A172 (cell line): ENCODE measurements around the gene PPARG. TPM values are rescaled to one million over a fixed set of nuclear protein-coding genes. Genes with fewer than 3 reads are reported as not detected.
"Not testable (repeated sequence)": the region's sequence is repeated elsewhere in the genome, so short reads cannot be mapped to it uniquely, and the experiment has no call there.

Source experiments
- DNase-seq: peaks from one replicate; pipeline ENCODE4 v3.0.0-alpha.2; 2015; ENCODE audit warnings: low spot score
- total RNA-seq: library from RNA; depleted of rRNA; stranded (reverse); fragments of >200 nt; shearing (Covaris generic); gene quantifications from 2 replicates; pipeline ENCODE4 v1.2.3, GENCODE V29; 2014

PPARG gene
- total RNA-seq, 1 experiment from 2014 or later: 11.9 TPM

DNA sequence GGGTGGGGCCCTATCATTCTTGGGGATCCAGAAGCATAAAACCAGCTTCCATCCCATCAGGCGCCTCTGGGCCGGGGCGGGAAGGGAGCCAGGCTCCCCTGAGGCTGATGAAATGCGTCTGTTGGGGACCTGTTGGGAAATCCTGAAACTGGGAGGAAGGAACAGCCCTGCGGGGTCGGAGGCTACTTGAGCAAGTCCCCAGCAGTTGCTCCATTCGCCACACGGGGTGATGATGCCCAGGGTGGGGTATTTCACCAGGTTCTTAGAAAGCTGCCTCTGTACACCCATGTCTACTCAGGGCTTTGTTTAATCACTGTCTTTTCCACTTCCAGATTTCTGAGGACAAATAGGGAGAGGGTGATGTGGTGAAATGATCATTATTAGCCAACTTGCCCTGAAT, 170.0 kb downstream of the PPARG start:
- no peak for DNase-seq

DNA sequence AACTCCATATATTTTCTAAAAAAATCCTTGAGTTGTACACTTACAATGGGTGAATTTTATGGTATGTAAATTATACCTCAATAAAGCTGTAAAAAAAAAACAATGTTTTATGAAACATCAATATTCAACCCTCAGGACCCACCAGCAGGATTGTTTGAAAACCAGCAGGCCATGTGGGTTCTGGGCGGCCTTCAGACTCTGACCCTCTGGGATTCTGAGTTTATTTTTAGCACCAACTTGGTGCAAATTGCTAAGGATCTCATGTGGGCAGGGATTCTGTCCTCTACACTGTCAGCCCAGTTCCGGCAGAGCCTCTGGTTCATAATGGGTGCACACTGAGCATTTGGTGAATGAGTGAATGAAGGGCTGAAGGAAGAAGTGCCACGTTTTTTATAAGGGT, 171.3 kb downstream of the PPARG start:
- no peak for DNase-seq

DNA sequence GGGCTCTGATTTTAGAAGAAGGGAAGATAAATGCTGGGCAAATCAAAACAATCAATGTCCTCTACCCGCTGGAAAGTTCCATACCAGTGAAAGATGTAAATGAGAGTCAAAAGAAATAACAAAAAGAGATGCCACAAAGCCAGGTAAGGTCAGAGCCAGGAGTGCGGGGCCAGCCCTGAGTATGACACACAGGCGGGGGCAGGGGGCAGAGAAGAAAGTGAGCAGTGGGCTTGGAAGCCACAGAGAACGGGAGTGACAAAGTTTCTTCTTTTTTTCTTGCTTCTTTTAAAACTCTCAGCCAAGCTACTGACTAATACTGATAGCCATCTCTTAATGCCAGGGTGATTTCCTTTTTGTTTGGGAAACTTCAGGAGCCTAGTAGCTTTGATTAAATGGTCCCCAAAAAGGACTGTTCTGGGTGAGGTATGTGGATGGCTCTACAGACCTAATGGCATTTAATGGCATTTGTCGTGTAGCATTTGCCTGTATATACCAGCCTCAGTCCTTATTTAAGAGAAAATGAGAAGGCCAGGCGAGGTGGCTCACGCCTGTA, 172.3 kb downstream of the PPARG start:
- DNase-seq: peak; percentile 52

DNA sequence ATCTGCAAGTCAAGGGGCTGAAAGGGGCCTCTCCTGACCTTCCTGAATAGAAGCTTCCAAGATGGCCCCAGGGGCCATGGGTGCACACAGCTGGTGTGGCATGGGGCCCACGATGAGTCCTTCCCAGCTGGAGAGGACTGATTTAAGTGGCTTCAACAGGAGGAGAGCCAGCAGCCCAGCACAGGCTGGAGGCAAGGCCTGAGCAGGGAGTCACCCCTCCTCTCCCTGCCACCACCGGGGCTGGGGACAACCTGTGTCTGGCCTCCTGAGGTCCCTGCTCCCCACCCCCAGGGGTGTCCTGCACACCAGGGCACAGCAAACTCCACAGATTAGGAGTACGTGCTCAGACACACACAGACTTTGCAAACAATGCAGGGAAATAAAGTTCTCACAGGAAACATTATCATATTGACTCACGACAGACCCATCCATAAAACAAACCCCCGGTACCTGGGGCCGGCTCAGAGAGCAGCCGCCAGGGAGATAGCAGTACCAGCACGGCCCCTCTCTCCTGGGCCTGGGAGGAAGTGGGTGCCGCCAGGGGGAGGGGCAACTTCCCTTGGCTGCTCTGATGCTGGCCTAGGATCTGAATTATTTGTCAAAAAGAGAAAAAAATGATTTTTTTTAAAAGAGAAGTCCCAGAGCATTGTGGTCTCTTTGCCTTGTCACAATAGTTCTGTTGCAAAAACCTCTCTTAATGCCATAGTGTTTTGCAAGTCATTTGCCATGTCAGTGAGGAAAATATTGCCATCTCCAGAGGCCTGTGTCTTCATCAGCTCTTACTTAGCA, 173.5 kb downstream of the PPARG start:
- DNase-seq: no peak

DNA sequence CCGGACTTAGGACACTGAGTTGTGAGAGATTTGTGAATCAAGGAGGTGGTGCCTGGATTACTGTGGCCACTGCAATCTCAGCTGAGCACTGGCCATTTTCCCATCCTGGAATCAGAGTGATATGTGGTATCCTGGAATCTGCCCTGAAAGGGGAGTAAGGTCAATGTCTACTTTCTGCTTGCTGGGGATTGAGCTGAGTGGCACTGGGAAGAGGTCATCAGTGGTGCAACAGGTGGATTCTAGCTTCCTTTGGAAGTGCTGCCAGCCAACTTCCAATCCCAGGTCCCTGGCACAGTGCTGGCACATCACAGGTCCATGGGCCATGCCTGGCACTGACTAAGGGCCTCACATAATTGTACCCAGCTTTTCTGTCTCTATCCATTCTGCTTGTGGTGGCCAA, 174.8 kb downstream of the PPARG start:
- no peak for DNase-seq

DNA sequence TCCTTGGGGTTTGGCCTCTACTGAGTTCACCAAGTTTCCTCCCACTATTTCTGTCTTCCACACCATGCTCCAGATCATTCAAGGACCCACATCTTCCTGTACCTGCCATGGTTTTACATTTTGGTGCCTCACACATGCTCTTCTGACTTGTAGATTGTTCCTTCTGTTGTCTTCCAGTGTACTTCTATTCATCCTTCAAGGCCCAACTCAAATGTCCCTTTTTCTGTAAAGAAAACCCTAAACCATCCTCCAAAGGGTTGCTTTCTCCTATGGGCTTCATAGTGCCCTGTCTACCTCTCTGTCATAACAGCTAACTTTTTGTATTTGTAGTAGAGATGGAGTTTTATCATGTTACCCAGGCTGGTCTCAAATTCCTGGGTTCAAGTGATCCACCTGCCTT, 175.3 kb downstream of the PPARG start:
- no peak for DNase-seq

DNA sequence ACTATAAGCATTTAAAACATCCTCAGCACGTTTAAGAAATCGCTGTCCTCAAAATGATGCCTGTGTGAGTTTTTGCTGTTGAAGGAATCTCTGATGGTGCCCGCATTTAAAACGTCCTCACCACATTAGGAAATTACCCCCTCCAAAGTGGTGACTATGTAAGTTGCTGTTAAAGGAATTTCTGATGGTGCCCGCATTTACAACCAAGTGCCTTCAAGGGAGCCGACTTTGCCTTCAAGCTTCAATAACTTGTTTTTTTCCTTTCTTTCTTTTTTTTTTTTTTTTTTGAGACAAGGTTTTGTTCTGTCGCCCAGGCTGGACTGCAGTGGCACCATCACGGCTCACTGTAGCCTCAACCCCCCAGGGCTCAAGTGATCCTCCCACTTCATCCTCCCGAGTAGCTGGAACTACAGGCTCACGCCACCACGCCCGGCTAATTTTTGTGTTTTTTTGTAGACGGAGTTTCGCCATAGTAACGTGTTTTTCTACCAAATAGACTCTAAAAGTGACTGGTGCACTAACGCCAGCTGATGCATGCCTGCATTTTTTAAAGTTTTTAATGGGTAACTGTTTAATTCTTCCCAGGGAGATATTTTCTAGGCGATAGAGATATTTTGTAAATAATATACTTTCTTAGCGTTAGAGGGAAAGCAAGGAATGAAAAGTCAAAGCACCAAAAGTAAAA, 176.4 kb downstream of the PPARG start:
- no peak for DNase-seq

DNA sequence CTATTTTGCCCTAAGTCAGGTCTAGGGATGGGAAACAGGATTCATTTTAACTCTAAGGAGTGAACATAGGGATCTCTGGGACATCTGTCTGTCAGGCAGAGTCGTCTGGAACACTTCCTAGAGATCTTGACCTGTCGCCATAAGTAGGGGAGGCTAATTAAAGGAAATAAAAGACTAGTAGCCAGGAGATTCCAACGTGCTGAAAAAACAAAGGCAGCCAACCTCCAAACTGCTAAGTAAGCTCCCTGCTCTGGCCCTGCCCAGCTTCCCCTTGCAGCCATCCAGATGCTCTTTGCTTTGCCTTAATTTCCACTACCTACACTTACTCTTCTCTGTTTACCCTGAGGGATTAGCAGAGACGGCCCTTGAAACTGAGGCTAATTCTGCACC, 177.0 kb downstream of the PPARG start:
- no peak for DNase-seq

DNA sequence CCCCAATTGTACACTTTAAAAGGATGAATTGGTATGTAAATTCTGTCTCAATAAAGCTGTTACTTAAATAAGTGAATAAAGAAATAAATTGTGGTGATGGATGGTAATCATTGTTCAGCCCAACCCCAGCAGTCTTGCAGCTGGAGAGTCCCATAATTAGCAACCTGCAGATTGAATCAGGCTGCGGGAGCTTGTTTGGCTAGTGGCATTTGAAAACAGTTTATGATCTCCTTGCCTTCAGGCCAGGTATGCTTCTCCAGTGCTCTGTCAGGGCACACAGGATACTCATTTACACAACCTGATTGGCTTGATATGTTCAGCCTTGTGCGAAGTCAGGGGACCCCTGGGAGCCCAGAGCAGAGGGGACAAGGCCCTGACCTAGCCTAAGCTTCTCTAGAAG, 178.9 kb downstream of the PPARG start:
- DNase-seq: no peak

DNA sequence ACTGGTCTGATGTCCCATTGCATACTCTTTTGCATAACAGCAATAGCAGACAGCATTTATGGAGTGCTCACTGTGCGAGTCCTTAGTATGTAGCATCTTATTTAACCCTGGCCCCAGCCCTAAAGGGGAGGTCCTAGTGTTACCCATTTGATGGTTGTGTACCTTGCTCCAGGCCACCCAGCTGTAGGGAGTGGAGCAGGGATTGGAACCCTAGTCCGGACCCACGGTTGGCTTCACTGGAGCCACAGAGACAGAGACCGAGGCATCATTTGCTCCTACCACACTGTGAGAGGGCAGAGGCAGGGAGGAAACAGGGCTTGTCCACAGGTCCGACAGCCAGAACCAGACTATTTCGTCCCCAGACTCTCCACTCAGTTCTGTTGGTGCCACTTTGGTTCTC, 179.4 kb downstream of the PPARG start:
- DNase-seq: no peak

DNA sequence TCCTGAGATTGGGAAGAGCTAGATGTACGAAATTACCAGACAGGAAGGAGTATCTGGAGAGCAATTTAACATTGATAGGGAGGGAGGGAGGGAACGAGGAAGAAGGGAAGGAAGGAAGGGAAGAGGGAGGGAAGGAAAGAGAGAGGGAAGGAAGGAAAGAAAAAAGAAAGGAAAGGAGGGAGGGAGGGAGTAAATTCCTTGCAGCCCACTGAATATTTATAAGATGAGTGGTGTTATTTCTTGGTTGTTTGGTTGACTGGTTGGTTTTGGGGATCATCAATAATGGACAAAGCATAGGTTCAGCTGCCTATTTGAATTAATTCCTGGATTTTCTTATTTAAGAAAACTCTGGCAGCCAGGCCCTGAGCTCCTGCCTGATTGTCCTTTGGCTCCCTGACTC, 179.9 kb downstream of the PPARG start:
- DNase-seq: no peak

DNA sequence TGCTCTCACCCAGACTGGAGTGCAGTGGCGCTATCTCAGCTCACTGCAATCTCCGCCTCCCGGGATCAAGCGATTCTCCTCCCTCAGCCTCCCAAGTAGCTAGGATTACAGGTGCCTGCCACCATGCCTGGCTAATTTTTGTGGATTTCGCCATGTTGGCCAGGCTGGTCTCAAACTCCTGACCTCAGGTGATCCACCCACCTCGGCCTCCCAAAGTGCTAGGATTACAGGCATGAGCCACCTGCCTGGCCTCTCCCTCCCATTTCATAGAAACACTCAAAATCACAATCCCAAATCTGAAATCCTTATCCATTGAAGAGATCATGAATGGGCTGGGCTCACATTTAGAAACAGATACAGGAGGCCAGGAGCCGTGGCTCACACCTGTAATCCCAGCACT, 180.4 kb downstream of the PPARG start:
- DNase-seq: not testable (repeated sequence)

DNA sequence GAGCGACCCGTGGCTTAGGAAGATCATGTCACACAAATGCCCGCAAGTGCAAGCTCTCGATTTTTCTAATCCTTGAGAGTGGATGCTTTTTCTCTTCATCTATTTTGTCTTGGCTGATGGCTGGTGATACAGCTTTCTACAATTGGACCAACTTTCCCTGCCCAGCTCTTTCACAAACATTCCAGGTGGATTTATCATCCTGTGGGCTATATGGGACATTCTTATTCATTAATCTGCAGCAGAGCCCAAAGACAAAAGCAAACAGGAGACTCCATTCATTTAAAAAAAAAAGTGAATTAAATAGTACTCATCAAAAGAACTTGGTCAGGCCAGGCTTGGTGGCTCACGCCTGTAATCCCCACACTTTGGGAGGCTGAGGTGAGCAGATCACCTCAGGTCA, 181.2 kb downstream of the PPARG start:
- DNase-seq: peak; percentile 82

DNA sequence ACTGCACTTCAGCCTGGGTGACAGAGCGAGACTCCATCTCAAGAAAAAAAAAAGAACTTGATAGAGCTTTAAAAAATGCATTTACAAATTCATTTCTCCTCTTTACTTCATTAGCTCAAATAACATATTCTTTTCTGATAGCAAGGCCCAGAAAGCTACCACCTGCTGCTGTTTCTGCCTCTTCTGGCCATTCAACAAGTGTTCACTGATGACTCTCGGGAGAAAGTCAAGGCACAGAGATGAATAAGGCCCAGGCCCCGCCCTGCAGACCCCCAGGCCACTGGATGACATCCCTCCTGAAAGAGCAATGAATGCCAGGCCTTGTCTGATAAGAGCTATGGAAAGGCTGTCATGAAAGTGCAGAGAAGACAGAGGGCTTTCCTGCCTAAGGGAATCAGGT, 181.8 kb downstream of the PPARG start:
- no peak for DNase-seq

DNA sequence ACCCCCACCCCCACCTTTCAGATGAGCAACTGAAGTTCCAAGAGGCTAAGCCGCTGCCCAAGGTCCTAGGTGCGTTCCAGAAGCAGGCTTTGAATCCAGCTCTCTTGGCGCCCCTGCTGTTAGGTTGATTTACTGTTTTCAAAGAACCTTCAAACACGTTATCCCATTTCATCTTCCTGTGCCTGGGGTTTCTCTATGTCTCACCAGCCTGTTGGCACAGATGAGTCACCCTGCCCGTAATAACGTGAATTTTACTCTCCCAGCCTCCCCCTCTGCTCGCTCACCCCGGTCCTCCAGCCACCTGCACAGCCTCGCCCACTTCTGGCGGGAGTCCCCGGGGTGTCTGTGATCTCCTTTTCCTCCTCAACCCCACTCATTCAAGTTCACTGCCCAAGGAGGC, 182.4 kb downstream of the PPARG start:
- peak; percentile 95 for DNase-seq

DNA sequence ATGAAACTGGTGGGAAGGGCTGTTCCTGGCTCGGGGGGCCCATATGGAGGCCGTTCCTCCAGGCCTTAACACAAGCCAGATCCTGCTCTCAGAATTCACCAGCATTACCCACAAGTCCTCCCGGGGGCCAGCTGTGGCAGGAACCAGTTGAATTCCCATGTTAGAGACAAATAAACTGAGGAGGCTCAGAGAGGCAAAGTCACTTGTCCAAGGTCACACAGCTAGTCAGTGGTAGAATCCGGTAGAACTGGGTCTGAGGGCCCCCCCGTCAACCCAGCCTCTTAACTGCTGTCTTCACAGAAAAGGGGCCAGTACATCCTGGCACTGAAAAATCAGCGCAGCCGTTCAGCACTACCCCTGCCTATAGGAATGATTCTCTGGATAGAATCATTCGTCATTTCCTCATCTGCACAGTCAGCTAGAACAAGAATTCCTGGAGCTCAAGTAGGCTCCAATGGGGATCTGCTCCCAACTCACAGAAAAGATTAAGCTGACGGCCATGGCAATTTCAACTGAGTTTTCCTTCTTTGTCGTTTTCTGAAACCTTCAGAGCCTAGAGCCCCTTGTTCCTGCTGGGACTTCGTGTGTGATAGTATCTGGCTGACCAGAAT, 183.2 kb downstream of the PPARG start:
- no peak for DNase-seq

DNA sequence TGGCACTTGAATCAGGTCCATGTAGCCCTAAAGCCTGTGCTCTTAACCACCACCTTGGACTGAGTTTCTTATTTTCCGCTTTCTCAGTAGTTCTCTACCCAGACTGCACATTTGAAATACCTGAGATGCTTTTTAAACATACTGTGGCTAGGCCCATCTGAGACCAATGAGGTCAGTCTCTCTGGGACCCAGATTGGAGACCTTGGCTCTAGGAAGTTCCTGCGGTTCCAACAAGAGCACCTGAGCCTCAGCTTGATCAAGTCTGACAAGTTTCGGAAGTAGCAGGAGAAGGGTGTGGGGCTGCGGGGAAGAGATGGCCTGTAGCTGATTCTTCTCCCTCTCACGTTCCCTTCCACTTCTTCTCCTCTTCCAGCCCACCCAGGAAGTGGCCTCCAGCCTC, 183.9 kb downstream of the PPARG start:
- no peak for DNase-seq

DNA sequence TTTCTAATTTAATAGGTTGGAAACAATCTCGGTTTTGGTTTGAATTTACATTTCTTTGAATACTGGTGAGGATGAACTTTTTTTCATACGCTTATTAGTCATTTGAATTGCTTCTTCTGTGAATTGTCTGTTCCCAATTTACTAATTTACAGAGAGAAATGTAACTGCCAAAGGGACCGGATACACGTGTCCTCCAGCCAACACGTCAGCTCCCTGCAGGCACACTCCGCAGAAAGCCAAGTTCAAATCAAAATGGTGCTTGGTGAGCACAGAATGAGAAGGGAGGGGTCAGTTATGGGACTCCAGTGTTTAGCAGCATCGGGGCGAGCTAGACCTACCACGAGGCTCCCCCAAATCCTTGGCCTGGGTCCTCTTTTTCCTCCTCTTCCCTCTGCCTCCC, 184.6 kb downstream of the PPARG start:
- no peak for DNase-seq

DNA sequence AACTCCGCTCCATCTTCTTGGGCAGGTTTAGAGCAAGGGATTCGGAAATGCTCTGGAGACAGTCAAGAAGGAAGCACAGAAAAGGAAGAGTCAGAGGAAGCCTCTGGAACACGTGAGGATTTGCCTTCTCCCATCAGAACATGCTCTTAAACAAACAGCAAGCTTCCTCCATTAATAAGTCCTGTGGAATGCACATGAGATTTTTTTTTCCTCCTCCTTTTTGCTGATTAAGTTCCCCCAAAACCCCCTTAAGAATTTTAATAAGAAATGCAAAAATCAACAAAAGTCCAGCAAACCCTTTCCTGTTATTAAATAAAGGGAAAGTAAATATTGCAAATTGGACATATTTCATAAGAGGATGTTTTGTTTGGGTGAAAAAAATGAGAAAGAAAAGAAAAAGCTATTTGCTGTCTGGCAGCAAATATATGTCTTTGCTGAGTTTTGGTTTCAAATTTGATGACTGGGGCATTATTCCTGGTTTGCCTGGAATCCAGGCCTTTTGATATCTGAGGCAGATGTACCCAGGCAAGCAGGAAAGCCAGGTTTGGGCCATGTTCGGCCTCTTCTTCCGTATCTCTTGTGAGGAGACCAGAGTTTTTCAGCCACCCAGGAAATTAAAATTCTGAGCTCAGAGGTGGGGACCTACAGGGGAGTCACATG, 187.5 kb downstream of the PPARG start:
- peak; percentile 54 for DNase-seq

DNA sequence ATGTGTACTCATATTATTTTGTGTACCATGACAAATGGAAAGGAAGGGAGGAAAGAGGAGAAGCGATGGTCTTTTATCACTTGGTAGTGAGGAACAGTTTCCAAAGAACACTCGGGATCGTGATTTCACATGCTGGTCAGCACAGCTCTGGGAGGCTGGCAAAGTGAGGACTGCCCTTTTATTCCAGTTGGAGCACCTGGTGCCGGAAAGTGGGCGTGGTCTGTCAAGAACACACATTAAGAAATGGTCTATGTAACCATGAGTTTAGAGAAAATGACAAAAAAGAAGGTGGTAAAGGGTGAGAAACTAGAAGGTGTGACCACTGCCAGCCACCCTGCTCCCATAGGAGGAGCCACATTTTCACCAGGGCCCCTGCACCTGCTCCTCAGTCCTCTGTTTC, 188.4 kb downstream of the PPARG start:
- DNase-seq: no peak

DNA sequence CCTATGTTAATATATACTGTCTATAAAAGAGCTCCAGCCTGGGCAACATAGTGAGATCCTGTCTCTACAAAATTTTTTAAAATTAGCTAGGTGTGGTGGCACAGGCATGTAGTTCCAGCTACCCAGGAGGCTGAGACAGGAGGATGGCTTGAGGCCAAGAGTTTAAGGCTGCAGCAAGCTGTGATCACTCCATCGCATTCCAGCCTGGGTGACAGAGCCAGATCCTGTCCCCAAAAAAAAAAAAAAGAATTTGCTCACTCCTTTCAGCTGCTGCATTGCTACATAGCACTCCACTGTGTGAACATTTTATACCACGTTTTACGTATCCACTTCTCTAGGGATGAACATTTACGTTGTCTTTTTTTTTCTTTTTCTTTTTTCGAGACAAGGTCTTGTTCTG, 189.5 kb downstream of the PPARG start:
- DNase-seq: no peak

DNA sequence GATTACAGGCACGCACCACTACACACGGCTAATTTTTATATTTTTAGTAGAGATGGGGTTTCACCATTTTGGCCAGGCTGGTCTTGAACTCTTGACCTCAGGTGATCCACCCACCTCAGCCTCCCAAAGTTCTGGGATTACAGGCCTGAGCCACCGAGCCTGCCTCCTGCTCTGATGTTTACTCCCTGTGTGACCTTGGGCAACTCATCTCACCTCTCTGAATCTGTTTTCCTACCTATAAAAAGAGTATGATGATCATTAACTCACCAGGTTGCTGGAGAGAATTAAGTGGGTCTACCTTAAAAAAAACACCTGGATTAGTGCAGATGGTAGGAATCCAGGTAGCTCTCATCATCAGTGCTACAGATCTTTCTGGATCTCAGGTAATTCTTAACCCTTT, 190.3 kb downstream of the PPARG start:
- DNase-seq: not testable (repeated sequence)
